ENCODE results near the gene CCT8.

Gene CCT8

GRCh38 chr21:29052224-29052623 lies 21.2 kb downstream of the CCT8 start:
- no peak overlapping the region for H3K27ac ChIP-seq
- TF ChIP-seq CTCF (conservative IDR thresholded peaks at IDR 0.05; ENCODE audit: low read depth): no peak
- POLR2A ChIA-PET (ENCODE audit: low non-redundant PET): no interaction called here
- no peak for DNase-seq (ENCODE audit: low spot score)
- CTCF ChIA-PET: interaction anchor here (0.6 to 1.2 kb wide), 2 partner anchors 9 to 249 kb away, joined by 3 read pairs; no protein-coding TSS in a partner anchor

GRCh38 chr21:29034678-29035077 lies 38.8 kb downstream of the CCT8 start:
- no peak for TF ChIP-seq CTCF (conservative IDR thresholded peaks at IDR 0.05; ENCODE audit: low read depth)
- ChIA-PET CTCF (no interaction called here), POLR2A (ENCODE audit: low non-redundant PET) (no interaction called here)
- H3K27ac ChIP-seq: no peak overlapping the region
- DNase-seq (ENCODE audit: low spot score): no peak

GRCh38 chr21:29033871-29034270 lies 39.6 kb downstream of the CCT8 start:
- H3K27ac ChIP-seq: no peak overlapping the region
- DNase-seq (ENCODE audit: low spot score): no peak
- no peak for TF ChIP-seq CTCF (conservative IDR thresholded peaks at IDR 0.05; ENCODE audit: low read depth)
- POLR2A ChIA-PET (ENCODE audit: low non-redundant PET): no interaction called here
- CTCF ChIA-PET: interaction anchor here (1.2 kb wide), 1 partner anchor 26 kb away, joined by 4 read pairs; no protein-coding TSS in a partner anchor

- no peak for DNase-seq (ENCODE audit: low spot score)
- no peak for TF ChIP-seq CTCF (conservative IDR thresholded peaks at IDR 0.05; ENCODE audit: low read depth)
- ChIA-PET CTCF (interaction anchor here (1.2 kb wide), 1 partner anchor 27 kb away, joined by 4 read pairs; no protein-coding TSS in a partner anchor), POLR2A (ENCODE audit: low non-redundant PET) (no interaction called here)
- H3K27ac ChIP-seq: no peak overlapping the region
These were observed 40.1 kb downstream of the CCT8 start for GRCh38 chr21:29033301-29033700.

GRCh38 chr21:29030909-29031308 lies 42.5 kb downstream of the CCT8 start:
- ChIA-PET POLR2A (ENCODE audit: low non-redundant PET) (no interaction called here), CTCF (interaction anchor here (0.6 kb wide), 1 partner anchor 107 kb away, joined by 3 read pairs; no protein-coding TSS in a partner anchor)
- no peak overlapping the region for H3K27ac ChIP-seq
- no peak for TF ChIP-seq CTCF (conservative IDR thresholded peaks at IDR 0.05; ENCODE audit: low read depth)
- no peak for DNase-seq (ENCODE audit: low spot score)

GRCh38 chr21:29029524-29029923 lies 43.9 kb downstream of the CCT8 start:
- CTCF ChIA-PET: interaction anchor here (0.6 kb wide), 1 partner anchor 90 kb away, joined by 4 read pairs; no protein-coding TSS in a partner anchor
- no peak overlapping the region for H3K27ac ChIP-seq
- POLR2A ChIA-PET (ENCODE audit: low non-redundant PET): no interaction called here
- no peak for TF ChIP-seq CTCF (conservative IDR thresholded peaks at IDR 0.05; ENCODE audit: low read depth)
- DNase-seq (ENCODE audit: low spot score): no peak
